H9 (cell line): ENCODE results near the gene ICAM4. TPM values are rescaled to one million over a fixed set of nuclear protein-coding genes. Genes with fewer than 3 reads are reported as not detected.

Source experiments
- DNase-seq: peaks from one replicate; pipeline ENCODE4 v3.0.0-alpha.2; 2017
- H2AFZ ChIP-seq: one replicate; pipeline ENCODE4 v1.6.1; 2013; ENCODE audit warnings: mild to moderate bottlenecking, low read length, control low read depth, moderate library complexity
- H2AK5ac ChIP-seq: 2 replicates; pipeline ENCODE4 v1.6.1; 2013; ENCODE audit warnings: low read length, control low read depth, mixed read lengths; ENCODE audit not compliant: insufficient read length
- H2BK120ac ChIP-seq: one replicate; pipeline ENCODE4 v1.6.1; 2013; ENCODE audit warnings: low read depth, mild to moderate bottlenecking, low read length, control low read depth, inconsistent platforms; ENCODE audit not compliant: poor library complexity, severe bottlenecking
- H2BK12ac ChIP-seq: 2 replicates; pipeline ENCODE4 v1.6.1; 2013; ENCODE audit warnings: low read length, control low read depth, mixed read lengths, low read depth; ENCODE audit not compliant: insufficient read length
- H2BK15ac ChIP-seq: 2 replicates; pipeline ENCODE4 v1.6.1; 2013; ENCODE audit warnings: low read depth, low read length, control low read depth
- H2BK20ac ChIP-seq: one replicate; pipeline ENCODE4 v1.6.1; 2013; ENCODE audit warnings: low read depth, mild to moderate bottlenecking, low read length, control low read depth, inconsistent platforms; ENCODE audit not compliant: poor library complexity, severe bottlenecking
- H2BK5ac ChIP-seq: 2 replicates; pipeline ENCODE4 v1.6.1; 2013; ENCODE audit warnings: low read length, control low read depth, mixed read lengths; ENCODE audit not compliant: insufficient read length
- H3K14ac ChIP-seq: 2 replicates; pipeline ENCODE4 v1.6.1; 2013; ENCODE audit warnings: low read length, control low read depth; ENCODE audit not compliant: insufficient read depth
- H3K18ac ChIP-seq: 2 replicates; pipeline ENCODE4 v1.6.1; 2013; ENCODE audit warnings: low read depth, mild to moderate bottlenecking, mixed read lengths, low read length, control low read depth; ENCODE audit not compliant: insufficient read length
- H3K23ac ChIP-seq: 2 replicates; pipeline ENCODE4 v1.6.1; 2013; ENCODE audit warnings: low read length, control low read depth, mixed read lengths, low read depth; ENCODE audit not compliant: insufficient read length
- H3K23me2 ChIP-seq: 2 replicates; pipeline ENCODE4 v1.6.1; 2013; ENCODE audit warnings: low read depth, mild to moderate bottlenecking, mixed read lengths, low read length, control low read depth; ENCODE audit not compliant: insufficient read length, poor library complexity, severe bottlenecking
- H3K27ac ChIP-seq: 2 replicates; pipeline ENCODE4 v1.5.1; 2013; ENCODE audit warnings: low read length, control low read depth, mixed read lengths, low read depth; ENCODE audit not compliant: insufficient read length
- H3K27me3 ChIP-seq: 2 replicates; pipeline ENCODE4 v1.6.1; 2013; ENCODE audit warnings: low read length, control low read depth, inconsistent platforms; ENCODE audit not compliant: insufficient read depth
- H3K4ac ChIP-seq: 2 replicates; pipeline ENCODE4 v1.6.1; 2013; ENCODE audit warnings: low read depth, mild to moderate bottlenecking, control low read depth, inconsistent platforms, low read length, moderate library complexity
- H3K4me1 ChIP-seq: 2 replicates; pipeline ENCODE4 v1.6.1; 2013; ENCODE audit warnings: low read length, control low read depth, inconsistent platforms; ENCODE audit not compliant: insufficient read depth
- H3K4me2 ChIP-seq: 2 replicates; pipeline ENCODE4 v1.6.1; 2013; ENCODE audit warnings: low read length, control low read depth, mixed read lengths; ENCODE audit not compliant: insufficient read length, insufficient read depth
- H3K56ac ChIP-seq: 2 replicates; pipeline ENCODE4 v1.6.1; 2013; ENCODE audit warnings: low read depth, mild to moderate bottlenecking, mixed read lengths, low read length, control low read depth; ENCODE audit not compliant: insufficient read length
- H3K79me1 ChIP-seq: 2 replicates; pipeline ENCODE4 v1.6.1; 2013; ENCODE audit warnings: low read depth, mild to moderate bottlenecking, moderate library complexity, low read length, control low read depth, inconsistent platforms; ENCODE audit not compliant: insufficient read depth, poor library complexity, severe bottlenecking
- H3K79me2 ChIP-seq: 2 replicates; pipeline ENCODE4 v1.6.1; 2013; ENCODE audit warnings: low read length, control low read depth, inconsistent platforms; ENCODE audit not compliant: insufficient read depth
- H3K9ac ChIP-seq: 2 replicates; pipeline ENCODE4 v1.6.1; 2013; ENCODE audit warnings: low read length, control low read depth, mixed read lengths; ENCODE audit not compliant: insufficient read length; ENCODE audit errors: extremely low read depth
- H3K9me3 ChIP-seq: one replicate; pipeline ENCODE4 v1.6.1; 2013; ENCODE audit warnings: low read depth, low read length, inconsistent platforms; ENCODE audit not compliant: control insufficient read depth
- H3T11ph ChIP-seq: one replicate; pipeline ENCODE4 v1.6.1; 2013; ENCODE audit warnings: mild to moderate bottlenecking, low read length, control low read depth, inconsistent platforms
- H4K20me1 ChIP-seq: one replicate; pipeline ENCODE4 v1.6.1; 2013; ENCODE audit not compliant: control insufficient read depth, insufficient read length, insufficient read depth
- H4K5ac ChIP-seq: 2 replicates; pipeline ENCODE4 v1.6.1; 2013; ENCODE audit warnings: low read depth, mild to moderate bottlenecking, mixed read lengths, low read length, control low read depth; ENCODE audit not compliant: insufficient read length
- H4K8ac ChIP-seq: replicated peaks from 2 replicates; pipeline ENCODE4 v1.6.1; 2013; ENCODE audit warnings: low read length, control low read depth, mixed read lengths, low read depth; ENCODE audit not compliant: insufficient read length
- H4K91ac ChIP-seq: 2 replicates; pipeline ENCODE4 v1.6.1; 2013; ENCODE audit warnings: low read depth, mild to moderate bottlenecking, moderate library complexity, mixed read lengths, low read length, control low read depth; ENCODE audit not compliant: insufficient read length
- H3K27ac Mint-ChIP-seq, 3 experiments: 2 replicates in 2 of 3; 3 replicates in 1 of 3; pipeline ENCODE4 v1.8.0; 2020 to 2021; ENCODE audit warnings: mixed read lengths in 3 of 3, mild to moderate bottlenecking in 1 of 3, moderate library complexity in 1 of 3
- H3K27me3 Mint-ChIP-seq: 2 replicates; pipeline ENCODE4 v1.8.0; 2021; ENCODE audit warnings: low read depth, mild to moderate bottlenecking, moderate library complexity, mixed read lengths
- H3K36me3 Mint-ChIP-seq, 3 experiments: 2 replicates in 2 of 3; 3 replicates in 1 of 3; pipeline ENCODE4 v1.8.0; 2020 to 2021; ENCODE audit warnings: low read depth in 3 of 3, mixed read lengths in 3 of 3; ENCODE audit not compliant: insufficient read depth in 1 of 3
- H3K4me1 Mint-ChIP-seq, 2 experiments: 2 replicates each; pipeline ENCODE4 v1.8.0; 2020; ENCODE audit warnings: mixed read lengths in 2 of 2
- H3K4me3 Mint-ChIP-seq, 2 experiments: 2 replicates in 1 of 2; 3 replicates in 1 of 2; pipeline ENCODE4 v1.8.0; 2020 to 2021; ENCODE audit warnings: mild to moderate bottlenecking in 2 of 2, mixed read lengths in 2 of 2, moderate library complexity in 1 of 2
- H3K9me3 Mint-ChIP-seq, 2 experiments: 2 replicates in 1 of 2; 3 replicates in 1 of 2; pipeline ENCODE4 v1.8.0; 2020; ENCODE audit warnings: mild to moderate bottlenecking in 2 of 2, mixed read lengths in 2 of 2, moderate library complexity in 1 of 2
- WGBS: extraction: QIAGEN DNeasy Blood & Tissue Kit; methylation state at CpG from one replicate; pipeline ENCODE4 v1.1.7; 2013; ENCODE audit warnings: missing lambda C conversion rate, low lambda C conversion rate, mixed read lengths; ENCODE audit not compliant: insufficient read length; ENCODE audit errors: extremely low coverage; 5-methylcytosine and 5-hydroxymethylcytosine counted together
- total RNA-seq: library from RNA; stranded (reverse); gene quantifications from 2 replicates; pipeline ENCODE4 v1.2.1, GENCODE V29; 2021
- TF ChIP-seq, protein P1 (sequence below): fragments of 200-600 bp; sonication (generic); conservative IDR thresholded peaks from 3 replicates; pipeline ENCODE4 v1.8.0; 2021; ENCODE audit warnings: antibody characterized with exemption, mild to moderate bottlenecking

The ICAM4 gene
- total RNA-seq, 1 experiment from 2014 or later = 1.1 TPM

DNA sequence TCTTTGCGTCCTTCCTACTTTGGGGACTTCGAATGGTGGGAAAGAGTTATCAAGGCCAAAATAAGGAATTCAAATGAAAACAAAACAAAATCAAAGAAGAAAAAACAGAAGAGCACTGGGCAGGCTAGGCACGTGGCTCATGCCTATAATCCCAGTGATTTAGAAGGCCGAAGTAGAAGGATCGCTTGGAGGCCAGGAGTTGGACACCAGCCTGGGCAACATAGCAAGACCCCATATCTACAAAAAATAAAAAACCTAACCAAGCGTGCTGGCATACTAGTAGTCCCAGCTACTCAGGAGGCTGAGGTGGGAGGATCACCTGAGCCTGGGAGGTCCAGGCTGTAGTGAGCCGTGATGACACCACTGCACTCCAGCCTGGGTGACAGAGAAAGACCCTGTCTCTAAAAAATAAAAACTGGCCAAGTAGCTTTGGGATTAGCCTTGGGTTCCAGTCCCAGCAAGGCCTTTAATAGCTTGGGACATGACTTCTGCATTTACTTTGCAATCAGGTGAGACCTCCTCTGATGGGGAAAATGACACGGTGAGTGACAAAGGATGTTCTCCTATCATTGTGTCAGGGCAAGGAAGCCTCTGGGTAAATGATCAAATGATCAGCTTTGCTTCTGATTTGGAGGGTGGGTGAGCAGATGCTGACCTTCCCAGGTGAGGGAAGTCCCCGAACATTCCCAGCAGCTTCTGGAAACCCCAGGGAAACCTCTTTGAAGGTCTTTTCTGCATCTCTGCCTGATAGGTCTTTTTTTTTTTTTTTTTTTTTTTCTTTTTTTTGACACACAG, 8.8 kb upstream of the ICAM4 start:
- TF ChIP-seq, protein P1, sequence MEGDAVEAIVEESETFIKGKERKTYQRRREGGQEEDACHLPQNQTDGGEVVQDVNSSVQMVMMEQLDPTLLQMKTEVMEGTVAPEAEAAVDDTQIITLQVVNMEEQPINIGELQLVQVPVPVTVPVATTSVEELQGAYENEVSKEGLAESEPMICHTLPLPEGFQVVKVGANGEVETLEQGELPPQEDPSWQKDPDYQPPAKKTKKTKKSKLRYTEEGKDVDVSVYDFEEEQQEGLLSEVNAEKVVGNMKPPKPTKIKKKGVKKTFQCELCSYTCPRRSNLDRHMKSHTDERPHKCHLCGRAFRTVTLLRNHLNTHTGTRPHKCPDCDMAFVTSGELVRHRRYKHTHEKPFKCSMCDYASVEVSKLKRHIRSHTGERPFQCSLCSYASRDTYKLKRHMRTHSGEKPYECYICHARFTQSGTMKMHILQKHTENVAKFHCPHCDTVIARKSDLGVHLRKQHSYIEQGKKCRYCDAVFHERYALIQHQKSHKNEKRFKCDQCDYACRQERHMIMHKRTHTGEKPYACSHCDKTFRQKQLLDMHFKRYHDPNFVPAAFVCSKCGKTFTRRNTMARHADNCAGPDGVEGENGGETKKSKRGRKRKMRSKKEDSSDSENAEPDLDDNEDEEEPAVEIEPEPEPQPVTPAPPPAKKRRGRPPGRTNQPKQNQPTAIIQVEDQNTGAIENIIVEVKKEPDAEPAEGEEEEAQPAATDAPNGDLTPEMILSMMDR = no peak
- no peak overlapping the region for H3K9ac ChIP-seq
- no peaks in the 10 kb centered on the region for H4K20me1 ChIP-seq
- H3K79me1 ChIP-seq = no peaks in the 10 kb centered on the region
- no peaks in the 10 kb centered on the region for H3K9me3 ChIP-seq
- H2BK12ac ChIP-seq = no peak overlapping the region
- H3T11ph ChIP-seq = no peak overlapping the region
- H2AFZ ChIP-seq = no peak overlapping the region
- no peak overlapping the region for H2BK20ac ChIP-seq
- Mint-ChIP-seq H3K4me1 (peaks cover 0 to 5% of the 10 kb centered on the region in 2 experiments; a peak in 1 of 4 replicates), H3K9me3 (no peaks in the 10 kb centered on the region), H3K27me3 (peaks cover 19% of the 10 kb centered on the region), H3K27ac (no peak overlapping the region; a peak in 1 of 7 replicates), H3K4me3 (no peak overlapping the region), H3K36me3 (no peaks in the 10 kb centered on the region; a peak in 1 of 7 replicates)
- no peak overlapping the region for H3K56ac ChIP-seq
- no peak overlapping the region for H2BK15ac ChIP-seq
- no peaks in the 10 kb centered on the region for H3K23me2 ChIP-seq
- H2BK120ac ChIP-seq = no peak overlapping the region
- H3K4me2 ChIP-seq = no peak overlapping the region
- WGBS = no CpG with 5 or more reads among the region's 9 CpGs
- no peak overlapping the region for H2AK5ac ChIP-seq
- no peak for DNase-seq
- H3K4ac ChIP-seq = no peak overlapping the region
- no peaks in the 10 kb centered on the region for H3K27me3 ChIP-seq
- H3K14ac ChIP-seq = no peak overlapping the region
- H3K23ac ChIP-seq = no peak overlapping the region
- no peak overlapping the region for H4K5ac ChIP-seq
- H3K18ac ChIP-seq = no peak overlapping the region
- H2BK5ac ChIP-seq = no peak overlapping the region
- H3K27ac ChIP-seq = no peak overlapping the region
- no peak overlapping the region for H4K91ac ChIP-seq
- no peak overlapping the region for H4K8ac ChIP-seq
- H3K79me2 ChIP-seq = no peaks in the 10 kb centered on the region
- H3K4me1 ChIP-seq = no peaks in the 10 kb centered on the region
